Activated CD4-positive, CD25-positive, alpha-beta regulatory T cell treated with anti-CD3 and anti-CD28 coated beads, Interleukin-2, amount 50 U/mL, for 24 hours (primary cell): ENCODE results near the gene FOS.

Experiments
- ATAC-seq, 2 donors: fragments of 150-1000 bp; cut with Tn5 transposase; one replicate each; pipeline ENCODE4 v1.10.0; 2021; ENCODE audit warnings: mild to moderate bottlenecking in 1 of 2, moderate library complexity in 1 of 2

FOS gene

DNA sequence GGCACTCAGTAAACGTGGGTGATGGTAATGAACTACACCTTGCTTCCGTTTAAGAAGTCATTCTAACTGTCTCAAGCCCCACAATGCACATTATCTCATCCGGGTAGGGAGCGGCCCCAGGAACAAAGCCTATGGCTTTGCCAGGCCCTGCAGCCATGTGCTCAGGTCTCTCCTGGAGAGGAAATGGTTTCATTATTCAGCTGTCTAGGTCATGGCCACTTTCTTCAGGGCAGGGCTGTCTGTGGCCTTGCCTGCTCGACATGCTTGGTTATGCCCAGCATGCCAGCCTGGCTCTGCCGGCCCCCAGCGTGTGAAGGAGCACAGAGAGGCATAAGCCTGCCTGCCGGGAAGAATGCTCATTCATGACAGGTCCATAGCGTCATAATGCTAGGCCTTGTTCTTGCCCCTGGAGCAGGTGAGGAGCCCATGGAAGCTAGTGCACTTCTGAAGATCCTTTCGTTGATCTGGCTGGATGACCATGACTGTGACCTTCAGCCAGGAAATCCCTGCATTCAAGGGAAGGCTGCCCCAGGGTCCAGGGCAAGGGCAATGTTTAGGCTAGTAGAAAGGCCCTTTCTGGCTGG, 26.3 kb upstream of the FOS start:
- no peak for ATAC-seq

DNA sequence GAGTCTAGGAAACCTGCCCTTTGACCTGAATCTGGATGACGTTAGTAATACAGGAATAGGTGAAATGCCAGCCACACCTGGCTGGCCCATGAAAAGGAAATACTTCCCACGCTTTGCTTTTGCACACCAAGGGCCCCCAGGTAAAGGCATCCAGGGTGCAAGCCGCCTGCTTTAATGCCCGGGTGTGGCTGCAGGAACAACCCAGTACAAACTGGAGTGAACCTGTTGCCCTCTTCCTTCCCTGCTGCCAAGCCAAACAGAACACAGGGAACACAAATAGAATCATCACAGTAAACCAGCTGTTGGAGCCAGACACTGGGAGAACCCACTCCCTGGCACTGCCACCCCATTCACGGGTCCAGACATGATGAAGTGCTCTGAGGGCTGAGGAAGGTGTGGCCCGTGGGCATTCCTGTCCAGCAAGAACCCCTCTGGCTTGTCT, 24.2 kb upstream of the FOS start:
- no peak for ATAC-seq

DNA sequence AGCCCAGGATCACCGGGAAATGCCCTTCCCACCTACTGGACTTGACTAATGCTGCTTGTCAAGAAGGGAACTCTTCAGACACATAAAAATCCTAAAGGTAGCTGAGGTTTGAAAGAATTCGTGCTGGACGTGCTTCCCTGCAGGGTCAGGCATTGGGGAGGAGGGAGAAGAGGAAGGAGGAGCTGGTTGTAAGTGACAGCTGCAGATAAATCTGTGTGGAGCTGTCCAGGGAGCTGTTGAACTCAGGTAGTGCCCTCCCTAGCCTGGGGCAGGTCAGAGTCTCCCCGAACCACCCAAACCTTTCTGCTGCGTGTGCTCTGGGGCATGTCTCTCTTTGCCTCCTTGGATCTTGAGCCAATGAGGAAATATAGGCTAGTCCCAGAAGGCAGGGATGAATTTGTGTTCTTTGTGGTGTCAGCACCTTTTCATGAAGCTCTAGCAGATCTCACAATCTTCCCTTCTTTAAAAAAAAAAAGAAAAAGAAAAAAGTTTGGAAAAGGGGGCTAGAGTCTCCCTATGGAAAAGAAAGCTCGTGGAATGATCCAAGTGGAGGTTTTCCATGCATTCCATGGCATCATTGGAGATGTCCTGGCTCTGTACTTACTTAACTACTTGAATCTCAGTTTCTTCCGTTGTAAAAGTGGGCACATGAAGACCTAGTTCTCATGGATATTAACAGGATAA, 23.6 kb upstream of the FOS start:
- ATAC-seq: no peak

DNA sequence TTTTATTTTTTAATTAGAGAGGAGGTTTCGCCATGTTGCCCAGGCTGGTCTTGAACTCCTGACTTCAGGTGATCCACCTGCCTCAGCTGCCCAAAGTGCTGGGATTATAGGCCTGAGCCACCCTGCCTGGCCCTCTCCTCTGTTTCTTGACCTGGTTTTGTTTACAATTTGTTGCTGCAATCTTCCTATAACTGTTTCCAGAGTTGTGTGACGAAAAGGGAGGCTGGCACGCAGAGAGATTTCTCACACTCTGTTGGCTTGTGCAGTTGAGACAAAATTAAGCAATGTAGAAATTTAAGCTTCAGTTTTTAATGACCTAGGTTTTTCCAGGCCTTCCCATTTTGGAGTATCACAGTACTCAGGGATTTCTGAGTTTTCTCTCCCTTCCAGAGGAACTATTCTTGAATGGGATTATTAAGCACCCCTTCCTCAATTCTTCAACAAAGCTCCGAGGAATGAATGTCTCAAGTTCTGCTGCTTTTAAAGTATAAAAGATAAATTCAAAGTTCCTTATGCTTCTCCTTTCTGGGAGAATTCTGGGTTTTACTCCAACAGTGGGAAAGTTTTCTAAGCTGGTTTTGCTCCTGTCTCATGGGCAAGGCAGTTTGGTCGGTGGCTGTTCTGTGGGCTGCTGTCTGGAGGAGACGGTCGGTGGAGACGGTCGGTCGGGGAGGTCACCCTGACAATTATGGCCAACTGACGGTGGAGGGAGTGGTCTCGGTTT, 20.4 kb upstream of the FOS start:
- no peak for ATAC-seq

DNA sequence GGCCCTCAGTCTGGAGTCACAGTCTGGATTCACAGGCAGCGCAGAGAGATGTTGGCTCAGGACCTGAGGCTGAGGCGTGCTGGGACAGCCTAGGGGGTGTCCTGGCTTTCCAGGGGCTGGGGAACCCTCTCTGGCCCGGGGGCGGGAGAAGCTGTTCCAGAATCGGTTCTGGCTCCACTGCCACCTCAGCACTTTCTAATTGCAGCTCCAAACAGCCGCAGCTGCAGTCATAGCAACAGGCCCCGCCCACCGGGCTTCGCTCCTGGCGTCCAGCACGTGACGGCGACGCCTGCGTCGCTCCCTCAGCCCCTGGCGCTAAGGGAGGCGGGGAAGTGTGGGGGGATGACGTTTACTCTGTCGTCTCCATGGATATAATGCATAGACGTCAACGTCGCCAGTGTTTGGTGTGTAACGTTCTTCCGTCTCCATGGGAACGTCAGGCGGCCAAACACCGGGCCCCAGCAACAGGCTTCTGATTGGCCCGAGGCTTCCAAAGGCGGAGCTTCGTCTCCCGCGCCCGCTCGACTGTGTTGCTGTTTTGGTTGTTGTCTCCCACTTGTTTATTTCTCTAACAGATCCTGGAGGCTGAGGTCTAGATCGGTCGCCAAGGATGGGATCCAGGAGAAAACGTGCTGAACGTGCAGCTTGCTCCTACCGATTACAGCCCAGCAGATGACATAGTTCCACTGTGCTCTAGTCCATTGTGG, 19.7 kb upstream of the FOS start:
- ATAC-seq: peak; percentile 99

DNA sequence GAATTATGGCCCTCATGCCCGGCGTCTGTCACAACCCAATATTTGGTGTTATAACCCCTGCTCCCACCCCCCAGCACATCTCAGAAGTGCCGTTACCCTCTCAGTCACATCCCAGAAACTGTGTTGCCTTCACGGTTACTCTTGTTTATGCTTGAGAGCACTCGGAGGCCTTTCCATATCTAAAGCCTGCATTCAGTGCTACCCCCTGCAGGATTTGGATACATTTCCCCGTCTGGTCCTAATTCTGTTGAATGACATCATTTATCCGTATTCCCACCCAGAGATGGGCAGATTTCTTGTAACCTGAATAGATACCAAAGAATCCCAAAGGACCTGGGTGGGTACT, 19.1 kb upstream of the FOS start:
- ATAC-seq: no peak

DNA sequence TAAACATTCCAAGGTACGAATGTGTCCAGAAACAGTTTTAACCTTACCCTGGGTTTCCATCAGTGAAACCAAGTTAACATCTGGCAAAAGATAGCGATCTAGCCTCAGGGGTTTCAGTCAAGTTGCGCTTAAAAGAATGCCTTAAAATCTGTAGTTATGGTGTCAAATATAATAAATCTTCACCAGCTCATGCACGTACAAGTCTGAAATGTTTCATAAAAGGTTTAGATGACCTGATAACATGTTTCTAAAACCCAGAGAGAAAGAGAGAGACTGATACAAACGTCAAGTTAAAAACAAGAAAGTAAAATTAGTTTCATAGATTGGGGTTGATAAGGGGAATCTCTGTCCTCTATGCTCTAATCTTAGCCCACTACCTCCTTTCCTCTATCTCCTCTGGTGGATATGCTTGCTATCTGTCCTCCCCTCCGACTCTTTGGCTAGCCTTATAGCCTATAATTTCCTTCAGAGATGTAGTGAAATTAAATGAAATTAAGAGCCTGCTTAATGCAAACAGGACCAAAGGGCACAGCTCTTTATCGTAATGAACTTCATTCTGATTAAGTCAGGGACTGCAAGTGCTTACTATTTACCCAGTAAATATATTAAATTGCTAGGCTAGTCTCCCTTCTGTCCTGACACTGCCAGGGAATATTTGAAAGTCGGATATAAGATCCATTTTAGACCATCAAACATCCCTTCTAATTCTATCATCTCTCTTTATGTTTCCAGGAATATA, 18.4 kb upstream of the FOS start:
- no peak for ATAC-seq

DNA sequence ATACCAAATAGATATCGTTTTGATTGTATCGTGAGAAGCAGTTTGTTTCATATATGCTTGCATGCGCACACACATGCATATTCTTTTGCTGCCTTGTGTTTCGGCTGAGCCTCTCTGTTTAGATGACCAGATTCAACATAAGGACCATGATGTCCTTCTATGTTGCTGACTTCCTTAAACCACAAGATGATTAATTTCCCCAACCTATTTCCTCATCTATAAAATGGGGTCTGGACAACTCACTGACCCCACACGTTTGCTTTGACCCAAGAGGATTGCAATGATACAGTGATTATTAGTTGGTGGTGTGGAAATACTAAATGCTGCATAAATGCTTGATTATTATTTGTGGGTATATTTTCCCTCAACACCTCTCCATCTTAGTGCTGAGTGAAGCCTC, 16.8 kb upstream of the FOS start:
- ATAC-seq: no peak

DNA sequence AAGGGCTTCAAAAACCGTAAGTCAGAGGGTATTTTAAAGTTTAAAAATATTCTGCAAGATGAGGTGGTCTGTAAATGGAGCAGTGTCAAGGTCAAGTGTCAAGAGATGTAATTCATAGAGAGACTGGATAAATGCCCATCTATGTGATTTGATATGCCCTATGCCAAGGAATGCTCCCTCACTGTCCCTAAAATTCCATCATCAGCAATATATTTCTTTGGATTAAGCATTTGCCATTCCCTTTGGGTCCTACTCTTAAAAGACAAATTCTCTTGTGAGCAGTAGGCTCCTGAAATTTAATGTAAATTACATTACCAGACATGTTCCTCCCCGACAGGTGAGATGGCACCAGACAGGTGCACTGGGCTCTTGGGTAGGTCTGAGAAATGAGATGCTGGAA, 16.0 kb upstream of the FOS start:
- ATAC-seq: no peak

DNA sequence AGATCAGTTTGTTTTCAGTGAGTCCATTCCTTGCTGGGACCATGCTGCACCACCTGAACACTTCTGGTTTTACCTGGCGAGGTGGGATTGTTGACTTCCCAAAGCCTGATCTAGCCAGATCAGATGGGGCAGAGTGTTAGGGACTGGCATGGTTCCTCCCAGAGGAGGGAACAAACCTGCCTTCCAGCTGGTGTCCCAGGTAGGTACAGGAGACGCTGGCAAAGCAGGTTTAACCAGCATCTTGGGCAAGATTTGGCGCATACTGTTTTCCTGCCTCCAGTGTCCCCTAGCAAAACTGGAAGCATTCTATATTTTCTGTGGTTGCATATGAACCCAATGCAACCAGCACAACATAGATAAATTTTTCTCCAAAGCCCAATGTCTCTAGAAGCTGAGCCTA, 14.6 kb upstream of the FOS start:
- no peak for ATAC-seq

DNA sequence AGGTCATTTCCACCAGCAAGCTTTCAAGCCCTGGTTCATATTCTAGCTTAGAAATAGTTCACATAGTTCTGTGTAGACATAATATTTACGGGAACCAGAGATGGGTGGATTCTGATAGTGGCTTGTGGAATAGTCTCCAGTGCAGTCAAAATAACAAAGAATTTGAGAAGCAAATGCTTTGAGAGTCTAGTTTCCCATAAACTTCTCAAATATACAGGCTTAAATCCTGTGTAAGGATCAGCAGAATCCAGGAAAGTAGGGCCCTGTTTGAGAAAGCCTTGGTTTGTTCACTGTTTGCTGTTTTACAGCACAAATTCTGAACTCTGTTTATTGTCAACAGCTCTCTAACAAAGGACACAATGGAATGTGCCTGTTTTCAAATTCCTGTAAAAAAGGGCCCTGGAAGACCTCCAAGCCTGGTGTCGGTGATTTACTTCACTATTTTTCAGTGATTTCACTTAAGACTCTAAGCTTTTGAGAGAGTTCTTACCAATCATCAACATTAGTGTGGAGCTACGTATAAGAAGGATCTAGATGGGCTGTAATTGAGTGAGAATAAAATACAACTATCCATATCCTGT, 11.4 kb upstream of the FOS start:
- ATAC-seq: no peak

DNA sequence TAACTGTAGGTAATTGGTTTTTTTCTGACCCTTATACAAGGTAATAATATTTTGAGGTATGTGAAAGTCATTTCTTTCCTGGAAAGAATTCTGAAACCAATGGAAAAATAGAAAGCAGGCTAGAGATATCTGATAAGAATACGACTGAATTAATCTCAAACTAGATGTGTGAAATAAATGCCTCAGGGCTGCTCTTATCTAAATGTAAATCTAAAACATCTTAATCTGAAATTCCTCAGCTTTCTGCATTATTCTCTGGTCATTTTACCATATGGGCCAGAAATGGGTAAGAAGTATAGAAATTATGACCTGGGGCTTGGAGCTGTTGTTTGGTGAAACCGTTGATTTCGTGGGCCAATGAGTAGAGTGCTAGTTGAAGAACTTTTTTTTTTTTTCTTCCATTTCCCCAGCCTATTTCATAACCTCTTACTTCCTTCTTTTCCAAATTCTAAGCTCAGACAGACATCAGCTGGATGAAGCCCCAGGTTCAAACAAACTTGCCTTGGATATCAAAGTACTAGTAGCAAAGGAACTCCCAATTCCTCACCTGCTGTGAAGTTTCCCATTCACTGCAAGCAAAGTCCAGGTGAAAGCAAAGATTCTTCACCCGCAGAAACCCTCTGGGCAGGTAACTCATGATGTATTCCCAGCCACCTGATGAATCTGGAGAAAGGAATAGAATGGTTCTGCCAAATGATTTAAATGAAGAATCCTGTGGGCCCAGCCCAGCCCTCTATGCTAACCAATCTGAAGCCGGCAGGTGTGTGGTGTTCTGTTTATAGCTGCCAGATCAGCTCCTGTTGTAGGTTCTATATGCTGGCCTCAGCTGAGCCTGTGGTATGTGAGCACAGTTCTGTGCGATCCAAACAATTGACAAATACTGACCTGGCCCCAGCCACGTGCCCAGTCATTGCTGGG, 9.7 kb upstream of the FOS start:
- no peak for ATAC-seq

DNA sequence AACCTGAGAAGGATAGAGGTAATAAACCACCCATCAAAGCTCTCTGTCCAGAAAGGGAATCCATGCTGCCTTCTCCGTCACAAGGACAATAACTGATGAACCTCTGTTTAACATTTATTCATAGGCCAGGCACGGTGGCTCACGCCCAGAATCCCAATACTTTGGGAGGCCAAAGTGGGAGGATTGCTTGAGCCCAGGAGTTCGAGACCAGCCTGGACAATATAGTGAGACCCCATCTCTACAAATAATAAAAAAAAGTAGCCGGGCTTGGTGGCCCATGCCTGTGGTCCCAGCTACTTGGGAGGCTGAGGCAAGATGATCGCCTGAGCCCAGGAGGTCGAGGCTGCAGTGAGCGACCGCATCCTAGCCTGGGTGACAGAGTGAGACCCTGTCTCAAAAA, 7.1 kb upstream of the FOS start:
- no peak for ATAC-seq

DNA sequence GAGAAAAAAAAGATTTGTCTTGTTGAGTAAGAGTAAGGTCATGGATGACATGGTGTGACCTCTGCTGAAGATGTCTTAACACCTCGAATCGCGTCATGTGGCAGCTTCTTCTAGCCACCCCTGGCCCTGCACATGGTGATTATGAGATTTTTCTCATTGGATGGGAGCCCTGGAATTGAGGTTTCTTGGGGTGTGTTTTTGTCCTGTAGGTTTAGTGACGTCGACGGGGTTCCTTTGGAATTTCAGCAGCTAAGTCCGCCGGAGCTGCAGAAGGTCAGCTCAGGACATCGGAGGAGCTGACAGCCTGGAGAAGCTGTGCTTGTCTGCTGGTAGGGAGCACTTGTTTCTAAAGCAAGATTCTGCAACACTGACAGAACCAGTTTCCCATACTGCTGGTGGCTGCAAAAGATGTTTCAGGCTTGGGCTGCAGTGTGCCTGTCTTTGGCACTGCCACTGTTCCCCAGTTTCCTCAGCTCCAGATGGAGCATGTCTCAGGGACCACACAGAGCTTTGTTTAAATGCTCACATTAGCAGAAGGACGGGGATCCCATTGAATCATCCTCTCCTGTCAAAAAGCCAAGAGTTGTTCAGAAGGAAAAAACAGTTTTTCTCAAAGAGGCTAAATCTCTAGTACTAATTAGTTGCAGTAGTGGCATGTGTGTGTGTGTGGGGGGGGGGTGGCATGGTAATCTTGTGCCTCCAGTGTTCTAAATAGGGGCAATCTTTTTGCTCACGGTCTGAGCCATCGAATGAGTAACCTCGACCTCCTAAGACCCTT, 5.2 kb upstream of the FOS start:
- ATAC-seq: no peak

DNA sequence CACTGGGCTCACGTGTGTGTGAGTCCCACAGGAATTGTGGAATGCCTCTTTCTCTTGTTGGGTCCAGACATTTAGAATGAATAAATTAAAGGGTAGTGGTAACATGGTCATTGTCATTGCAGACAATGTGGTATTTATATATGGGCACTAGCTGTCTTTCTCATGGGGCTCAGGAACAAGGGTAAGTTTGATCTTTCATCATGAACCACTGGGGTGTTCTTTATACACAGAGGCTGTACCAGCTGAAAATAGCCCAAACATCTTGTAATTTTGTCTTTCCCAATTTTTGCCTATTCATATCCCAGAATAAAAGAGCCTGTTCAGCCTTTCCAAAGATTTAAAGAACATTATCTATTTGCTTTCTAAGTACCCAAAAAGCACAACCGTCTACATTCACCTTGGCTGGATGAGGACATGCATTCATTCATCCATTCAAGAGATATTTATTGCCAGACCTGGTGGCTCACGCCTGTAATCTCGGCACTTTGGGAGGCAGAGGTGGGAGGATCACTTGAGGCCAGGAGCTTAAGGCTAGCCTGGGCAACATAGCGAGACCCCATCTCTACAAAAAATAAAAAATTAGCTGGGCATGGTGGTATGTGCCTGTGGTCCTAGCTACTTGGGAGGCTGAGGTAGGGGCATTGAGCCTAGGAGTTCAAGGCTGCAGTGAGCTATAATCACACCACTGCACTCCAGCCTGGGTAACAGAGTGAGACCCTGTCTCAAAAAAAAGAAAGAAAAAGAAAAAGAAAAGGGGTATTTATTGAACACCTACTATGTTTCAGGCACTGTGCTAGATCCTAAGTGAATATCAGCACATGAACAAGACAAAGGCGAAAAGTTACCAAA, 4.4 kb upstream of the FOS start:
- no peak for ATAC-seq

DNA sequence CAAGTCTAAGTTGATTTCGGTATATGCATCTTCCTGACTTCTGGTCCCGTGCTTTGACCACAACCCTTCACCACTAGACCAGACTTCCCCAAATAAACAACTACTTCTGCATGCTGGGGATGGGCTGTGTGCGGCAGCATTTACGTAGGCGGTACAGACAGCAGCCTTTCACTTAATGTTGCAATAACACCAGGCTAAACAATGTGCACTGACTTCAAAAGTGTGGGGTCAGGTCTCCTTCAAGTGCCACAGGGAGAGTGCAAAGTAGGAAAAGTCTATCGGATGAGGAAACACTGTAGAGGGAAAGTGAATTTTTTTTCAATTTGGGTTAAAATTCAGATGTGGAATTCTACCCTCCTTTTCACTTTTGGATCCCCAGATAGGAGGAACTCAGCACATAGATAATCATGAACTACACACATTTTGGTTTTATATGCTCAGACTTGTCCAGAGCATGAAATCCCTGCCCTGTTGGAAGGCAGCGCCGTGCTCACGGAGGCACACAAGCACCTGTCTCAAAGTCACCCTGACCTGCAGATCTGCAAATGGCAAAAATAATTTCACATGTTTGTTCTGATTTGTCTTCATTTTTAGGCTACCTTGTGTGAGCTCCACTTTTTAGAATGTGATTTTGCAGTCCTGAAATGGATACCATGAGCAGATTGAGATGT, 3.6 kb upstream of the FOS start:
- ATAC-seq: no peak

DNA sequence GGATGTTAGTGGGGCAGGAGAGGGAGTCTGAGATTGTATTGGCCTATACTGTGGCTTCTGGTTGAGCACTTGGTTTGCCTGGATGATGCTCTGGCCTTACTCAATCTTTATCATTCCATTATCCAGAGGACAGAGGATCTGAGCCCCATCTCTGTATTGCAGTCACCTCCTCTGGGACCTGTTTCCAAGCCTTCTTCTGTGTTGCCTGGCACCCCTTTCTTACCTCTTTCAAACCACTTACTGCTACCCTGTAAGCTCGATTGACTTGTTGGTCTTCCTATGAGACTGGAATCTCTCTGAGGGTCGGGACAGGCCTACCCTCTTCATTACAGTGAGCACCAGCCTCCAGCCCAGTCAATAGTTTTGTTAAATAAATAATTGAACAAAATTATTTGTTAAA, 3.0 kb upstream of the FOS start:
- no peak for ATAC-seq

DNA sequence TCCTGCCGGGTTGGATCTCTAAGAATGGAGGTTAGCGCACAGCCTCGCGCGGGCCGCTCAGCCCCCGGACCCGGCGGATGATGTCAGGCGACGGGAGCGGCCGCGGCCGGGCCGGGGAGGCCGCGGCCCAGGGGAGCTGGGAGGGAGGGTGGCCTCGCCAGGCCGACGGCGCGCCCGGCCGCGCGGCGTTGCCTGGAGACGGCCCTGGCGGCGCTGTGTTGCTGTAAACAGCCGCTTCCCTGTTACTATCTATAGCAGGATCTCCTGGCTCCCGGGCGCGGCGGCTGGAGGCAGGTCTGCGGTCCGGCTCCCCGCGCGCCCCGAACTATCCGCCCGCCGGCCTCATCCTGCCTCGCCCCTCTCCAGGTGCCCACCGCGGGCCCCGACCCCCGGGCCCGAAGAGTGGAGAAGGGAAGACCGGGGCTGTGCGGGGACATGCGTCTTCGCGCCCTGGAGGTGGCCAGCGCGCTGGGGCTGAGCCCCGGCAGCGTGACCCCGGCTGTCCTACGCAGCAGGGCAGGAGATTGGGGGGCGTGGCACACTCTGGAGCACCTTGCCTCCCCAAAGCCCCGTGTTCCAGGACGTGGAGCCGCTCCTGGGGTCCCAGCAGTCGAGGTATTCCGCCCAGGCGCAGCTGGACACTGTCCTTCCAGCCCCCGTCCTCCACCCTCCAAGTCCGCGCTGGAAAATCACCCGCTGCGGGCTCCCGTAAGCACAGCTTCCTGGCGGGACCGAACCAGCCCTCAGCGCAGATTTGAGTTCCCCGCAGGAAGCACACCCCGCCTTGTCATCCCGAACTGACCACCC, 1.4 kb upstream of the FOS start:
- no peak for ATAC-seq
